ENCODE data around the gene FOXS1.

FOXS1 gene

GRCh38 chr20:31845300-31845863 lies at the start of gene FOXS1:
Gene FOXS1, minus strand, starts transcription at chr20:31845604. Its CDS starts 62 bp downstream, at chr20:31845542.
- no peak for DNase-seq (ENCODE audit: low read depth)
- TF ChIP-seq CTCF (IDR thresholded peaks at IDR 0.05; ENCODE audit: insufficient read depth, low read depth, low read length, missing control alignments): no peak
- no peak within 1 kb of the TSS for H3K4me3 ChIP-seq (ENCODE audit: low read depth, low read length)

- no peak for DNase-seq (ENCODE audit: low read depth)
- H3K4me3 ChIP-seq (ENCODE audit: low read depth, low read length): no peak overlapping the region
- TF ChIP-seq CTCF (IDR thresholded peaks at IDR 0.05; ENCODE audit: insufficient read depth, low read depth, low read length, missing control alignments): no peak
These were observed 45.2 kb upstream of the FOXS1 start for GRCh38 chr20:31890646-31891045.

- no peak overlapping the region for H3K4me3 ChIP-seq (ENCODE audit: low read depth, low read length)
- no peak for TF ChIP-seq CTCF (IDR thresholded peaks at IDR 0.05; ENCODE audit: insufficient read depth, low read depth, low read length, missing control alignments)
- DNase-seq (ENCODE audit: low read depth): no peak
These were observed 38.4 kb upstream of the FOXS1 start for GRCh38 chr20:31883829-31884228.

GRCh38 chr20:31881945-31882344 lies 36.5 kb upstream of the FOXS1 start:
- no peak for TF ChIP-seq CTCF (IDR thresholded peaks at IDR 0.05; ENCODE audit: insufficient read depth, low read depth, low read length, missing control alignments)
- H3K4me3 ChIP-seq (ENCODE audit: low read depth, low read length): no peak overlapping the region
- no peak for DNase-seq (ENCODE audit: low read depth)

GRCh38 chr20:31879143-31879987 lies 34.0 kb upstream of the FOXS1 start:
- peak; percentile 95 for DNase-seq (ENCODE audit: low read depth)
- H3K4me3 ChIP-seq (ENCODE audit: low read depth, low read length): peak overlapping the region; percentile 69
- no peak for TF ChIP-seq CTCF (IDR thresholded peaks at IDR 0.05; ENCODE audit: insufficient read depth, low read depth, low read length, missing control alignments)

GRCh38 chr20:31877684-31878083 lies 32.3 kb upstream of the FOXS1 start:
- no peak for TF ChIP-seq CTCF (IDR thresholded peaks at IDR 0.05; ENCODE audit: insufficient read depth, low read depth, low read length, missing control alignments)
- no peak overlapping the region for H3K4me3 ChIP-seq (ENCODE audit: low read depth, low read length)
- no peak for DNase-seq (ENCODE audit: low read depth)

Data from GM12865 (cell line).